ENCODE data around the gene PRDM13. TPM values are rescaled to one million over a fixed set of nuclear protein-coding genes. Genes with fewer than 3 reads are reported as not detected.
"Not testable (repeated sequence)": the region's sequence is repeated elsewhere in the genome, so short reads cannot be mapped to it uniquely, and the experiment has no call there.

PRDM13 gene
- total RNA-seq, 2 experiments from 2014 or later: not detected

DNA sequence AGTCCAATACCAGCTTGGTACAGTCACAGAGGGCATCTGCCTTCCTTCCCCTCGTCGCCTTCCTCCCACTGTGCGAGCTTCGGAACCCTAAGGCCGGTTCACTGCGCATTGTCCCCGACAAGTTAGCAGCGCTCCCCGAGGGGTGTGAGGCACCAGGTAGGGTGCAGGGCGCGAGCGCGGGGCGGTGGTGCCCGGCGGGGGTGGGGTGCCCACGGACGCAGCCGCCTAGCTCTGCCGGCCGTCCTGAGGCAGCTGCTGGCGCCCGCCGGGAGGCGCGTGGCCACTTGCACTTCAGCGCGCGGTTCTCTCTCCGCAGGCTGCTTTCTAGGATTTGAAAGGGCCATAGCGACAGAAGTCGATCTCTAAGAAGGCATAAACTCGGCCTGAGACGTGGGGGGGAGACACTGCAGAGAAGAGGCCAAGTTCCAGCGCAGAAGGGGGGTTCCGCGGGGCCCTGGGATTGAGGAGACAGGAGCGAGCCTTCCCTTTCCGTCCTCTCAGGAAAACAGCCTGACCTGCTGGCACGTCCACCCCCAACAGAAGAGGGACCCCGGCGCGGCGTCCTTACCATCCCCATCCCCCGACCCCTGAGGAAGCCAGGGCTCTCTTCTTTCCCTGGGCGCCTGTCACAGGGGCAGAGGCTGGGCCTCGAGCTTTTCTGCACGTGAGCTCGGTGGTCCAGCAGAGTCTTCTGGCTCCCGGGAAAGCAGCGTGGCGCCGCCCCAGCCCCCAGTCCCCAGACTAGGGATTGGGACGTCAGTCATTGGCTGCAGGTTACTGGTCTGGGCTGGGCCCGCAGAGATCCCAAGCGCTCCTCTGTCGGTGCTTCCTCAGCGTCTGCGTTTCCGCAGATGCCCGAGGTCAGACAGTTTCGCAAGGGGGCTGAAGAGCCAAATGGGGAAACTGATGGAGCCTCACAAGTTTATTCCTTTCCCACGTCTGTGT lies 15.6 kb upstream of the PRDM13 start:
- no peak for ATAC-seq
- CTCF ChIA-PET: interaction anchor here (0.6 to 7.6 kb wide), 3 partner anchors 18 to 874 kb away, joined by 3 to 93 read pairs (median 21); partner anchors contain the start of gene SIM1

DNA sequence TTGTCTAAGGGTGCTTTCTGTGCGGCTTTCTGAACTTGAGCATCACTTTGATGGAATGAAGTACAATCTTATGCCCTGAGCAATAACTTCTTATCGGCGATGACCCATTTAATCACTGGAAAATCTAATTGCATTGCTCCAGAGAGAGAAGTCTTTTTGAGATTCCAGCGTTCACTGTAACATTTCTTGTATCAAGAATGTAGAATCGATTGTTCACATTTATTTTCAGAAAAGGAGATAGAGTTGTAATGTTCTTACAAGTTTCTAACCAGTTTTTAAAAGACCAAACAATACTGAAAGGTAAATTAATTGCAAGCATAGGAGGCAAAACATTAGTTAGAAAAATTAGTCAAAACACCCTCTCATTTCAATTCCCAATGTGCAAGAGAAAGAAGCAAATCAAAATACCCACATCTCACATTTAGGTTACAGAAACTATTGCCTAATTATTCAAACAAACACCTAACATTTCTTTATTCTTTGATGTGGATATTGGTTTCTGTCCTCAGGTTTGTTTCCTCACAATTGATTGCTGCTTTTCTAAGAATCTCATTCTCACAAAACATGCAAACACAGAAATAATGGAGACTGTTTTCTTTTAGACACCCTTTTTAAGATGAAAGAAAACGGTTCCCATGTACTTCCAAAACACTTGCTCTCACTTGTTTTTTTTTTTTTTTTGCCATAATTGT lies 14.8 kb upstream of the PRDM13 start:
- intact Hi-C loops (cut with micrococcal nuclease): no loop called here
- no peak for ATAC-seq
- TF ChIP-seq, protein P1, sequence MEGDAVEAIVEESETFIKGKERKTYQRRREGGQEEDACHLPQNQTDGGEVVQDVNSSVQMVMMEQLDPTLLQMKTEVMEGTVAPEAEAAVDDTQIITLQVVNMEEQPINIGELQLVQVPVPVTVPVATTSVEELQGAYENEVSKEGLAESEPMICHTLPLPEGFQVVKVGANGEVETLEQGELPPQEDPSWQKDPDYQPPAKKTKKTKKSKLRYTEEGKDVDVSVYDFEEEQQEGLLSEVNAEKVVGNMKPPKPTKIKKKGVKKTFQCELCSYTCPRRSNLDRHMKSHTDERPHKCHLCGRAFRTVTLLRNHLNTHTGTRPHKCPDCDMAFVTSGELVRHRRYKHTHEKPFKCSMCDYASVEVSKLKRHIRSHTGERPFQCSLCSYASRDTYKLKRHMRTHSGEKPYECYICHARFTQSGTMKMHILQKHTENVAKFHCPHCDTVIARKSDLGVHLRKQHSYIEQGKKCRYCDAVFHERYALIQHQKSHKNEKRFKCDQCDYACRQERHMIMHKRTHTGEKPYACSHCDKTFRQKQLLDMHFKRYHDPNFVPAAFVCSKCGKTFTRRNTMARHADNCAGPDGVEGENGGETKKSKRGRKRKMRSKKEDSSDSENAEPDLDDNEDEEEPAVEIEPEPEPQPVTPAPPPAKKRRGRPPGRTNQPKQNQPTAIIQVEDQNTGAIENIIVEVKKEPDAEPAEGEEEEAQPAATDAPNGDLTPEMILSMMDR (IDR thresholded peaks at IDR 0.05): no peak
- Mint-ChIP-seq H3K36me3 (ENCODE audit: low read depth) (no peaks in the 10 kb centered on the region), H3K4me1 (ENCODE audit: low read depth) (peaks cover 22% of the 10 kb centered on the region), H3K4me3 (no peak overlapping the region), H3K9me3 (peaks cover 3% of the 10 kb centered on the region), H3K27ac (no peak overlapping the region), H3K27me3 (peaks cover 73% of the 10 kb centered on the region)
- POLR2A ChIA-PET: no interaction called here
- DNase-seq: no peak
- CTCF ChIA-PET: no interaction called here

More for the DNA sequence above, 15.6 kb upstream of the PRDM13 start:
- TF ChIP-seq, protein P1 (IDR thresholded peaks at IDR 0.05): no peak
- intact Hi-C loops (cut with micrococcal nuclease): no loop called here
- POLR2A ChIA-PET: interaction anchor here (3.0 kb wide), 1 partner anchor 14 kb away, joined by 9 read pairs; no protein-coding TSS in a partner anchor
- H3K27me3 Mint-ChIP-seq: peaks cover 67% of the 10 kb centered on the region
- H3K4me1 Mint-ChIP-seq (ENCODE audit: low read depth): peaks cover 22% of the 10 kb centered on the region
- no peak overlapping the region for H3K4me3 Mint-ChIP-seq
- H3K9me3 Mint-ChIP-seq: peaks cover 3% of the 10 kb centered on the region
- H3K27ac Mint-ChIP-seq: no peak overlapping the region
- no peaks in the 10 kb centered on the region for H3K36me3 Mint-ChIP-seq (ENCODE audit: low read depth)
- DNase-seq: no peak

DNA sequence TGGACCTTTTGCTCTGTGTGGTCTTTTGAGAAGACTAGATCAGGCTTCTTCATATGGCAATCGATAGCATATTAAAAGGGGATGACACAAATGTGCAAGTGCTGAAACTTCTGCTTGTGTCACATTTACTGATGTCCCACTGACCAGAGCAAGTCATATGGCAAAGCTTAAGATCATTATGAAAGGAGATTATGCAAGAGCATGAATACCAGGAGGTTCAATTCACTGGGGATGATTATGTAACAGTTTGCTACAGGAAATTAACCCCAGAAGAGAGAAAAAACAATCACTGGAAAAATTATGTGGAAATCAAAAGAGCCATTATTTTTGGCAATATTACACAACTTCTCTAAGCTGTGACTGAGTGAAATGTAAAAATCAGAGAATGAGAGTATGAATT lies 13.7 kb upstream of the PRDM13 start:
- DNase-seq (no peak), ATAC-seq (no peak)
- intact Hi-C loops (cut with micrococcal nuclease): no loop called here
- CTCF ChIA-PET: interaction anchor here (1.0 kb wide), 1 partner anchor 18 kb away, joined by 3 read pairs; no protein-coding TSS in a partner anchor
- H3K4me3 Mint-ChIP-seq: no peak overlapping the region
- peaks cover 3% of the 10 kb centered on the region for H3K9me3 Mint-ChIP-seq
- H3K36me3 Mint-ChIP-seq (ENCODE audit: low read depth): no peaks in the 10 kb centered on the region
- H3K27ac Mint-ChIP-seq: no peak overlapping the region
- H3K27me3 Mint-ChIP-seq: peaks cover 77% of the 10 kb centered on the region
- TF ChIP-seq, protein P1 (IDR thresholded peaks at IDR 0.05): no peak
- peaks cover 22% of the 10 kb centered on the region for H3K4me1 Mint-ChIP-seq (ENCODE audit: low read depth)
- POLR2A ChIA-PET: no interaction called here

DNA sequence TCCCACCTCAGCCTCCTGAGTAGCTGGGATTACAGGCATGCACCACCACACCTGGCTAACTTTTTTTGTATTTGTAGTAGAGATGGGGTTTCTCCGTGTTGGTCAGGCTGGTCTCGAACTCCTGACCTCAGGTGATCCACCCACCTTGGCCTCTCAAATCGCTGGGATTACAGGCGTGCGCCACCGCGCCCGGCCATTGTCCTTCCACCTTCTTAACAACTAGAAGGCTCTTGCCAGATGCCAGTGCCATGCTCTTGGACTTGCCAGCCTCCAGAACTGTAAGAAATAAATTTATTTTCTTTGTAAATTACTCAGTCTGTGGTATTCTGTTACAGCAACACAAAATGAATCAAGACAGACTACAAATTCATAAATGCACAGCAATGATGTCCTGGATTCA lies 11.9 kb upstream of the PRDM13 start:
- H3K27ac Mint-ChIP-seq; CTCF ChIA-PET; intact Hi-C loops (cut with micrococcal nuclease); DNase-seq; ATAC-seq; H3K4me3 Mint-ChIP-seq; H3K36me3 Mint-ChIP-seq (ENCODE audit: low read depth); H3K9me3 Mint-ChIP-seq: not testable (repeated sequence)
- peaks cover 78% of the 10 kb centered on the region for H3K27me3 Mint-ChIP-seq
- peaks cover 15% of the 10 kb centered on the region for H3K4me1 Mint-ChIP-seq (ENCODE audit: low read depth)
- POLR2A ChIA-PET: interaction anchor here (1.1 kb wide), 1 partner anchor 9 kb away, joined by 3 read pairs; no protein-coding TSS in a partner anchor

DNA sequence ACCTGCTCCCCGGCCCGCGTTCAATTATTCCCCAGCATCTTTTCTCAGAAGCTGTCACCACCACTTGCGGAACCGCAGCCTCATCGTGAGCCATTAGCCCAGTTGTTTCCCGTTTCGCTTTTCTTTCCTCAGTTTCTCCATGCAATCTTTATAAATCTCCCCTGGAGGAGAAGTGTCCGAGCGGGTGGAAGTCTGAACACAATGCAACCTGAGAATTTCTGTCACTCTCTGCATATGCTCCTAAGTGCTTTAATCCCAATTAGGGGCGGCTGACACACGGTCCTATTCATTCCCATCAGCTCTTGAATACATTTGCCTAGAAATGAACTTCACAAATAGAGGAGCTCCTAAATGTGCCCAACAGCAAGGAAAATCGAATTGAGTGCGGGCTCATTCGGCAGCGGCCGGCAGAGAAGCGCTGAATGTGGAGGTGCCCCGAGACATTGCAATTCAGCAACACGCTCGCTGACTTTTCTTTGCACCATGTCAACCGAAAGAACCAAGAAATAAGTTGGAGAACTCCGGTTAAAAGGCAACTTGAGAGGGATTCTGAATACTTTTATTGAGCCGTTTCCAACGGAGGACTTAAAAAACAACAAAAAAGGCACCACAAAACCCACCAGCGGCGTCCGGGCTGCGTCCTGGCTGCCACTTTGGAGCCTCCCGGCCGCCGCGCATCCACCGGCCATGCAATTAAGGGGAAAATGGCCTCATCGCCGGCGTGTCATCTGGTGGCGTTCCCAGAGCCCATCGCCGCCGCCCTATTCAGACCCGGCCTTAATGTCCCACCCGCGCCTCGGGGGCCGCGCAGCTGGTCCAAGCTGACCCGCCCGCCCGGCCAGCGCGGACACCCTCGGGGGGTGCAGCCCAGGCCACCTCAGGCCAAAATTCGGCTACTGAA lies 3.9 kb upstream of the PRDM13 start:
- no peak for DNase-seq
- POLR2A ChIA-PET: no interaction called here
- ATAC-seq: no peak
- H3K27ac Mint-ChIP-seq: no peak overlapping the region
- peak overlapping the region; percentile 8 for H3K4me3 Mint-ChIP-seq
- peaks cover 24% of the 10 kb centered on the region for H3K4me1 Mint-ChIP-seq (ENCODE audit: low read depth)
- intact Hi-C loops (cut with micrococcal nuclease): no loop called here
- H3K9me3 Mint-ChIP-seq: no peaks in the 10 kb centered on the region
- CTCF ChIA-PET: interaction anchor here (0.8 to 3.6 kb wide), 3 partner anchors 14 to 20 kb away, joined by 3 to 16 read pairs (median 3); no protein-coding TSS in a partner anchor
- H3K36me3 Mint-ChIP-seq (ENCODE audit: low read depth): peaks cover 2% of the 10 kb centered on the region
- TF ChIP-seq, protein P1 (IDR thresholded peaks at IDR 0.05): no peak
- peaks cover 81% of the 10 kb centered on the region for H3K27me3 Mint-ChIP-seq
